Gastrocnemius medialis (tissue), 4 donors: ENCODE measurements around the gene MFSD2B.

Experiments used
- POLR2A ChIP-seq, 2 donors: fragments of 450-650 bp; IDR thresholded peaks; one replicate each; pipeline ENCODE4 v1.6.1; 2017; ENCODE audit warnings: antibody characterized with exemption in 2 of 2, mild to moderate bottlenecking in 2 of 2, moderate library complexity in 2 of 2
- TF ChIP-seq, protein P1 (sequence below), 5 experiments: fragments of 450-650 bp in 3 of 5; fragments of 200-600 bp in 2 of 5; sonication (generic) in 2 of 5; IDR thresholded peaks in 4 of 5; conservative IDR thresholded peaks in 1 of 5; 1 replicate in 4 of 5; 2 replicates in 1 of 5; pipeline ENCODE4 v1.5.1; 2016 to 2019; ENCODE audit warnings: antibody characterized with exemption in 5 of 5, mild to moderate bottlenecking in 3 of 5, moderate library complexity in 3 of 5

DNA sequence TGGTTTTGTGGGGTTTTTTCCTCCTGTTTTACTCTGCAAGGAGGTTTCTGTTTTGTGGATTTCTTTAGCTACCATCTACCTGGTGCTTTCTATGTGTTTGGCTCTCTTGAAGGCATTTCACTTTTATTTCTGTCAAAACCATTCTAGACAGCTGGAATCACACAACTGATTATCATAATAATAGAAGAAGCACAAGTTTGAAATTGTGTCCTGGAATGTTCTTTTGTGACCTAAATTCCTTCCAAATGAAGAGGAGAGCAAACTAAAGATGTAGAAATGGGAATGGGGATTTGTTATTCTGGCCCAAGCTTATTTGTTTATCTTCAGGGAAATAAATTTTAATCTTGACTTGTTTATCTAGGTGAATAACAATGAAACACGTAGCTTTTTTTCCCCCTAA is 17.0 kb upstream of the MFSD2B start:
- TF ChIP-seq POLR2A (IDR thresholded peaks at IDR 0.05): no peak
- TF ChIP-seq, protein P1, sequence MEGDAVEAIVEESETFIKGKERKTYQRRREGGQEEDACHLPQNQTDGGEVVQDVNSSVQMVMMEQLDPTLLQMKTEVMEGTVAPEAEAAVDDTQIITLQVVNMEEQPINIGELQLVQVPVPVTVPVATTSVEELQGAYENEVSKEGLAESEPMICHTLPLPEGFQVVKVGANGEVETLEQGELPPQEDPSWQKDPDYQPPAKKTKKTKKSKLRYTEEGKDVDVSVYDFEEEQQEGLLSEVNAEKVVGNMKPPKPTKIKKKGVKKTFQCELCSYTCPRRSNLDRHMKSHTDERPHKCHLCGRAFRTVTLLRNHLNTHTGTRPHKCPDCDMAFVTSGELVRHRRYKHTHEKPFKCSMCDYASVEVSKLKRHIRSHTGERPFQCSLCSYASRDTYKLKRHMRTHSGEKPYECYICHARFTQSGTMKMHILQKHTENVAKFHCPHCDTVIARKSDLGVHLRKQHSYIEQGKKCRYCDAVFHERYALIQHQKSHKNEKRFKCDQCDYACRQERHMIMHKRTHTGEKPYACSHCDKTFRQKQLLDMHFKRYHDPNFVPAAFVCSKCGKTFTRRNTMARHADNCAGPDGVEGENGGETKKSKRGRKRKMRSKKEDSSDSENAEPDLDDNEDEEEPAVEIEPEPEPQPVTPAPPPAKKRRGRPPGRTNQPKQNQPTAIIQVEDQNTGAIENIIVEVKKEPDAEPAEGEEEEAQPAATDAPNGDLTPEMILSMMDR (IDR thresholded peaks at IDR 0.05 in 4 of 5, conservative IDR thresholded peaks at IDR 0.05 in 1 of 5): no peak
